H1 (cell line): ENCODE data around the gene EPSTI1. TPM values are rescaled to one million over a fixed set of nuclear protein-coding genes. Genes with fewer than 3 reads are reported as not detected.

Source experiments
- CTCF ChIA-PET: fragments of 300-600 bp; sonication (Branson Sonifier 250); formaldehyde crosslinking; loops from one replicate; lab custom pipeline; 2021; ENCODE audit not compliant: partially characterized antibody; lab: Charles Lee
- POLR2A ChIA-PET: fragments of 300-600 bp; sonication (Branson Sonifier 250); formaldehyde crosslinking; loops from one replicate; lab custom pipeline; 2021; ENCODE audit warnings: inconsistent platforms; ENCODE audit not compliant: partially characterized antibody; lab: Charles Lee
- DNase-seq, 2 experiments: peaks; one replicate each; pipeline versions ENCODE4 v3.0.0 to v3.0.0-alpha.2; 2010 to 2022; ENCODE audit warnings: low spot score in 2 of 2, low read depth in 1 of 2, mixed read lengths in 1 of 2
- FAIRE-seq: peaks from 2 replicates; lab custom pipeline; 2011; peaks lifted over from hg19 to GRCh38; lab: Jason Lieb, UNC
- H2AFZ ChIP-seq: 2 replicates; pipeline ENCODE4 v1.8.1; 2012; ENCODE audit warnings: low read length, inconsistent platforms
- H2AK5ac ChIP-seq: 2 replicates; pipeline ENCODE4 v1.6.1; 2013; ENCODE audit warnings: low read depth, low read length
- H2BK120ac ChIP-seq: replicated peaks from 2 replicates; pipeline ENCODE3; 2013; ENCODE audit warnings: low read depth, low read length, inconsistent platforms
- H2BK12ac ChIP-seq: 2 replicates; pipeline ENCODE4 v1.6.1; 2013; ENCODE audit warnings: low read depth, low read length
- H2BK15ac ChIP-seq: 2 replicates; pipeline ENCODE4 v1.6.1; 2013; ENCODE audit warnings: low read length
- H2BK20ac ChIP-seq: 2 replicates; pipeline ENCODE4 v1.6.1; 2013; ENCODE audit warnings: low read length
- H2BK5ac ChIP-seq: 2 replicates; pipeline ENCODE4 v1.6.1; 2013; ENCODE audit warnings: low read depth, low read length
- H3K14ac ChIP-seq: 2 replicates; pipeline ENCODE4 v1.6.1; 2013; ENCODE audit warnings: inconsistent platforms; ENCODE audit not compliant: insufficient read length
- H3K18ac ChIP-seq: 2 replicates; pipeline ENCODE4 v1.6.1; 2013; ENCODE audit warnings: low read length; ENCODE audit errors: extremely low read depth
- H3K23ac ChIP-seq: 2 replicates; pipeline ENCODE4 v1.6.1; 2013; ENCODE audit warnings: inconsistent platforms; ENCODE audit not compliant: insufficient read length
- H3K23me2 ChIP-seq: 2 replicates; pipeline ENCODE4 v1.6.1; 2013; ENCODE audit warnings: low read depth, low read length
- H3K27ac ChIP-seq: 2 replicates; pipeline ENCODE4 v1.6.1; 2011; ENCODE audit warnings: low read depth, low read length, inconsistent platforms
- H3K27me3 ChIP-seq, 4 experiments: replicated peaks in 1 of 4; 1 replicate in 1 of 4; 2 replicates in 3 of 4; pipeline versions ENCODE4 v1.6.1 to v1.8.1; 2011 to 2013; ENCODE audit warnings: low read length in 3 of 4, mild to moderate bottlenecking in 3 of 4, inconsistent platforms in 2 of 4, mixed read lengths in 2 of 4, moderate library complexity in 1 of 4; ENCODE audit not compliant: control insufficient read depth in 3 of 4, insufficient read depth in 3 of 4; ENCODE audit errors: extremely low read depth in 1 of 4
- H3K36me3 ChIP-seq, 4 experiments: 2 replicates each; pipeline versions ENCODE4 v1.6.1 to v1.8.1; 2011 to 2013; ENCODE audit warnings: mild to moderate bottlenecking in 4 of 4, low read length in 3 of 4, moderate library complexity in 2 of 4, control low read depth in 1 of 4, inconsistent platforms in 1 of 4; ENCODE audit not compliant: insufficient read depth in 4 of 4, control insufficient read depth in 2 of 4
- H3K4ac ChIP-seq: replicated peaks from 2 replicates; pipeline ENCODE3; 2013; ENCODE audit warnings: low read length, low read depth, mixed read lengths, inconsistent platforms; ENCODE audit not compliant: insufficient read length
- H3K4me1 ChIP-seq, 4 experiments: replicated peaks in 1 of 4; 1 replicate in 1 of 4; 2 replicates in 3 of 4; pipeline versions ENCODE4 v1.6.1 to v1.8.1; 2011 to 2013; ENCODE audit warnings: low read length in 3 of 4, inconsistent platforms in 2 of 4, mixed read lengths in 1 of 4; ENCODE audit not compliant: insufficient read depth in 4 of 4, control insufficient read depth in 3 of 4
- H3K4me2 ChIP-seq, 2 experiments: 2 replicates each; pipeline versions ENCODE4 v1.6.1 to v1.8.1; 2011 to 2013; ENCODE audit warnings: low read depth in 2 of 2, low read length in 2 of 2, control low read depth in 1 of 2, inconsistent platforms in 1 of 2, mild to moderate bottlenecking in 1 of 2; ENCODE audit not compliant: insufficient read depth in 1 of 2
- H3K4me3 ChIP-seq, 4 experiments: fragments of 200-600, 300-600 bp in 1 of 4; sonication (generic), shearing (Covaris generic), sonication (Bioruptor Twin) in 1 of 4; 2 replicates each; pipeline versions ENCODE4 v1.5.1 to v1.8.1; 2011 to 2016; ENCODE audit warnings: low read length in 4 of 4, low read depth in 3 of 4, control low read depth in 2 of 4, inconsistent platforms in 2 of 4, mild to moderate bottlenecking in 2 of 4, mixed read lengths in 1 of 4, moderate library complexity in 1 of 4; ENCODE audit not compliant: insufficient read depth in 2 of 4; ENCODE audit errors: extremely low read depth in 1 of 4
- H3K56ac ChIP-seq: replicated peaks from 2 replicates; pipeline ENCODE3; 2013; ENCODE audit warnings: low read depth, mild to moderate bottlenecking, mixed read lengths, low read length, inconsistent platforms; ENCODE audit not compliant: insufficient read length
- H3K79me1 ChIP-seq: 2 replicates; pipeline ENCODE4 v1.6.1; 2013; ENCODE audit warnings: low read depth, low read length, control low read depth
- H3K79me2 ChIP-seq, 2 experiments: 2 replicates each; pipeline versions ENCODE4 v1.6.1 to v1.8.1; 2012 to 2013; ENCODE audit warnings: low read length in 2 of 2, mild to moderate bottlenecking in 2 of 2, inconsistent platforms in 1 of 2; ENCODE audit not compliant: insufficient read depth in 2 of 2, control insufficient read depth in 1 of 2
- H3K9ac ChIP-seq, 4 experiments: replicated peaks in 1 of 4; 1 replicate in 1 of 4; 2 replicates in 3 of 4; pipeline versions ENCODE4 v1.6.1 to v1.8.1; 2011 to 2013; ENCODE audit warnings: low read depth in 3 of 4, low read length in 3 of 4, control low read depth in 2 of 4, mild to moderate bottlenecking in 2 of 4, moderate library complexity in 2 of 4, inconsistent platforms in 1 of 4; ENCODE audit errors: extremely low read depth in 1 of 4
- H3K9me3 ChIP-seq, 2 experiments: 2 replicates each; pipeline versions ENCODE4 v1.6.1 to v1.8.1; 2012 to 2013; ENCODE audit warnings: mild to moderate bottlenecking in 2 of 2, moderate library complexity in 2 of 2, control low read depth in 1 of 2, inconsistent platforms in 1 of 2, low read depth in 1 of 2, low read length in 1 of 2, mixed read lengths in 1 of 2; ENCODE audit not compliant: insufficient read depth in 2 of 2
- H4K20me1 ChIP-seq, 2 experiments: replicated peaks in 1 of 2; 2 replicates each; pipeline versions ENCODE3 to v1.8.1; 2011 to 2013; ENCODE audit warnings: inconsistent platforms in 2 of 2, low read length in 2 of 2, mild to moderate bottlenecking in 1 of 2; ENCODE audit not compliant: insufficient read depth in 2 of 2, control insufficient read depth in 1 of 2
- H4K5ac ChIP-seq: 2 replicates; pipeline ENCODE4 v1.6.1; 2013; ENCODE audit warnings: low read length, low read depth, mixed read lengths, inconsistent platforms; ENCODE audit not compliant: insufficient read length
- H4K8ac ChIP-seq: 2 replicates; pipeline ENCODE4 v1.8.0; 2013; ENCODE audit warnings: mild to moderate bottlenecking, moderate library complexity, low read length, inconsistent platforms; ENCODE audit not compliant: insufficient read depth; ENCODE audit errors: extremely low read depth
- H4K91ac ChIP-seq: replicated peaks from 2 replicates; pipeline ENCODE3; 2013; ENCODE audit warnings: low read length, mixed read lengths, inconsistent platforms; ENCODE audit not compliant: insufficient read length
- BCL11A ChIP-seq, 2 experiments: IDR thresholded peaks; one replicate each; pipeline ENCODE4 v1.6.1; 2011; ENCODE audit warnings: low read depth in 2 of 2, low read length in 2 of 2, mild to moderate bottlenecking in 2 of 2
- CBX5 ChIP-seq: fragments of 300-800, 300-1000 bp; sonication (generic); IDR thresholded peaks from 2 replicates; pipeline ENCODE4 v1.7.1; 2016; ENCODE audit warnings: antibody characterized with exemption, low read length, low read depth
- CBX8 ChIP-seq: fragments of 300-800, 300-1000 bp; sonication (generic); IDR thresholded peaks from 2 replicates; pipeline ENCODE4 v1.7.1; 2016; ENCODE audit warnings: low read depth, low read length, borderline replicate concordance
- CREB1 ChIP-seq: IDR thresholded peaks from 2 replicates; pipeline ENCODE4 v1.6.1; 2012; ENCODE audit warnings: inconsistent platforms
- KDM4A ChIP-seq: IDR thresholded peaks from one replicate; pipeline ENCODE4 v1.7.1; 2012; ENCODE audit warnings: low read depth, mild to moderate bottlenecking, moderate library complexity, low read length, inconsistent platforms; ENCODE audit not compliant: severe bottlenecking
- MAFK ChIP-seq: IDR thresholded peaks from 2 replicates; pipeline ENCODE4 v1.6.1; 2012; ENCODE audit warnings: low read depth, mild to moderate bottlenecking, improper control_type of control experiment, low read length
- MAX ChIP-seq: IDR thresholded peaks from 2 replicates; pipeline ENCODE4 v1.6.1; 2012; ENCODE audit warnings: inconsistent platforms
- NANOG ChIP-seq: IDR thresholded peaks from 2 replicates; pipeline ENCODE4 v1.6.1; 2011; ENCODE audit warnings: low read length, low read depth, mild to moderate bottlenecking, inconsistent platforms; ENCODE audit not compliant: insufficient read depth, poor library complexity, severe bottlenecking
- NRF1 ChIP-seq: IDR thresholded peaks from 2 replicates; pipeline ENCODE4 v1.6.1; 2011; ENCODE audit warnings: mild to moderate bottlenecking, low read depth, low read length, improper control_type of control experiment
- POLR2A ChIP-seq, 2 experiments: IDR thresholded peaks; 1 replicate in 1 of 2; 2 replicates in 1 of 2; pipeline ENCODE4 v1.6.1; 2011; ENCODE audit warnings: low read depth in 2 of 2, low read length in 2 of 2, mild to moderate bottlenecking in 2 of 2; ENCODE audit errors: control extremely low read depth in 1 of 2
- SIX5 ChIP-seq: IDR thresholded peaks from 2 replicates; pipeline ENCODE4 v1.6.1; 2011; ENCODE audit warnings: mild to moderate bottlenecking, low read depth, low read length
- SUZ12 ChIP-seq: fragments of 200-600 bp; sonication (generic); IDR thresholded peaks from 2 replicates; pipeline ENCODE4 v1.6.1; 2012; ENCODE audit warnings: mild to moderate bottlenecking, inconsistent platforms, low read length, moderate library complexity, mixed read lengths
- USF2 ChIP-seq: IDR thresholded peaks from 2 replicates; pipeline ENCODE4 v1.6.1; 2011; ENCODE audit warnings: low read length, improper control_type of control experiment
- YY1 ChIP-seq: IDR thresholded peaks from 2 replicates; pipeline ENCODE4 v1.6.1; 2011; ENCODE audit warnings: low read depth, mild to moderate bottlenecking, low read length
- WGBS, 2 experiments: shearing (Covaris generic) in 1 of 2; methylation state at CpG; one replicate each; pipeline versions ENCODE4 v1.1.6 to v1.1.7; 2013 to 2015; ENCODE audit warnings: low lambda C conversion rate in 2 of 2, mixed read lengths in 2 of 2, inconsistent platforms in 1 of 2, low coverage in 1 of 2, missing lambda C conversion rate in 1 of 2; ENCODE audit not compliant: insufficient replicate concordance in 2 of 2, insufficient coverage in 1 of 2, insufficient read length in 1 of 2; ENCODE audit errors: extremely low coverage in 1 of 2, missing lambda C conversion rate in 1 of 2; 5-methylcytosine and 5-hydroxymethylcytosine counted together
- polyA plus RNA-seq, 7 experiments: library from polyadenylated mRNA; depleted of rRNA in 3 of 7; stranded (reverse) in 5 of 7; unstranded in 2 of 7; fragments of >200 nt in 5 of 7; fragments of 200-250 nt in 2 of 7; gene quantifications; 1 replicate in 5 of 7; 2 replicates in 1 of 7; 4 replicates in 1 of 7; pipeline versions ENCODE4 v1.2.1 to v1.2.3, GENCODE V29; 2011 to 2013; ENCODE audit warnings: missing spikeins in 2 of 7, mixed read lengths in 2 of 7
- total RNA-seq: library from RNA; stranded (reverse); fragmentation: NEBNext Ultra II Directional; extraction: Animal tissue kit (Norgen Biotek cat#: 25700); gene quantifications from 2 replicates; pipeline ENCODE4 v1.2.1, GENCODE V29; 2021

Gene EPSTI1
- total and polyA plus RNA-seq, 2 of the 8 experiments (the other 6 are each of a cell fraction or from before 2014, with no cell fraction given) = 0.23 to 0.37 TPM

GRCh38 chr13:43020794-43021193, 28.8 kb upstream of the EPSTI1 start:
- Histone ChIP-seq H2BK15ac (no peak overlapping the region), H3K56ac (no peak overlapping the region), H4K5ac (no peak overlapping the region), H3K9me3 (peaks cover 0 to 4% of the 10 kb centered on the region in 2 experiments; a peak in 2 of 4 replicates), H3K4me2 (no peak overlapping the region), H2AK5ac (no peak overlapping the region), H3K36me3 (no peaks in the 10 kb centered on the region)
- POLR2A ChIA-PET = no interaction called here
- TF ChIP-seq CBX5 (no peak), MAX (no peak), CBX8 (no peak), YY1 (no peak), BCL11A (IDR thresholded peaks at IDR 0.05; ENCODE audit: low read depth in 2 of 2, low read length in 2 of 2) (no peak), CREB1 (no peak), SIX5 (no peak), SUZ12 (no peak), NANOG (no peak), KDM4A (no peak), MAFK (no peak), NRF1 (no peak), USF2 (no peak), POLR2A (IDR thresholded peaks at IDR 0.05; ENCODE audit: control extremely low read depth in 1 of 2, low read depth in 2 of 2, low read length in 2 of 2) (no peak)
- TF ChIP-seq, all 59 proteins: peak for 0
- H3K27me3 ChIP-seq = peaks cover 0 to 5% (median 2%) of the 10 kb centered on the region in 4 experiments; a peak in 1 of 7 replicates
- no peak overlapping the region for H2BK5ac ChIP-seq
- no peak overlapping the region for H4K8ac ChIP-seq
- H3K18ac ChIP-seq = no peak overlapping the region
- H3K4ac ChIP-seq = no peak overlapping the region
- no peak overlapping the region for H2BK120ac ChIP-seq
- H3K14ac ChIP-seq = no peak overlapping the region
- peaks cover 4% of the 10 kb centered on the region; the same call in 1 of the 2 replicates for H3K23me2 ChIP-seq
- H3K4me1 ChIP-seq = peaks cover 0 to 3% (median 0%) of the 10 kb centered on the region in 4 experiments; a peak in 1 of 7 replicates
- H3K9ac ChIP-seq = no peak overlapping the region
- DNase-seq = no peak
- H3K23ac ChIP-seq = no peak overlapping the region
- H2AFZ ChIP-seq = no peak overlapping the region
- no peak overlapping the region for H3K4me3 ChIP-seq
- CTCF ChIA-PET = no interaction called here
- H4K91ac ChIP-seq = no peak overlapping the region
- WGBS, 2 experiments = 63% methylated on average over 1 of the region's 1 CpG; no CpG with 5 or more reads in 1 of the 2 experiments
- no peak overlapping the region for H2BK12ac ChIP-seq
- H2BK20ac ChIP-seq = no peak overlapping the region
- no peak for FAIRE-seq
- no peaks in the 10 kb centered on the region for H3K79me1 ChIP-seq
- H4K20me1 ChIP-seq = no peaks in the 10 kb centered on the region
- peaks cover 0 to 7% of the 10 kb centered on the region in 2 experiments; a peak in 2 of 4 replicates for H3K79me2 ChIP-seq
- no peak overlapping the region for H3K27ac ChIP-seq
